ENCODE data around the gene MSL1. TPM values are rescaled to one million over a fixed set of nuclear protein-coding genes. Genes with fewer than 3 reads are reported as not detected.

The MSL1 gene
- polyA plus RNA-seq, 1 donor = 130 TPM

GRCh38 chr17:40105861-40106759 is 15.7 kb upstream of the MSL1 start:
- no peaks in the 10 kb centered on the region for H3K27me3 ChIP-seq (ENCODE audit: control insufficient read depth, insufficient read depth, low read length)
- WGBS (ENCODE audit: insufficient coverage, low lambda C conversion rate) = no CpG with 5 or more reads among the region's 5 CpGs

GRCh38 chr17:40106760-40107521 is 14.8 kb upstream of the MSL1 start:
- peak overlapping the region; percentile 81 for H3K27ac ChIP-seq (ENCODE audit: low read length)
- H3K4me3 ChIP-seq (ENCODE audit: low read length) = no peak overlapping the region
- no peaks in the 10 kb centered on the region for H3K9me3 ChIP-seq (ENCODE audit: control insufficient read depth, low read depth, low read length)
- H3K27me3 ChIP-seq (ENCODE audit: control insufficient read depth, insufficient read depth, low read length) = no peaks in the 10 kb centered on the region
- peak in 1 of 2 donors; percentile 40 for DNase-seq
- 84% methylated on average over 4 of the region's 20 CpGs for WGBS (ENCODE audit: insufficient coverage, low lambda C conversion rate)
- H3K36me3 ChIP-seq (ENCODE audit: control insufficient read depth, insufficient read depth, low read length) = no peaks in the 10 kb centered on the region
- peaks cover 81% of the 10 kb centered on the region for H3K4me1 ChIP-seq (ENCODE audit: control insufficient read depth, insufficient read depth, low read length)

More at GRCh38 chr17:40105861-40106759, 15.7 kb upstream of the MSL1 start:
- Histone ChIP-seq H3K4me1 (ENCODE audit: control insufficient read depth, insufficient read depth, low read length) (peaks cover 81% of the 10 kb centered on the region), H3K36me3 (ENCODE audit: control insufficient read depth, insufficient read depth, low read length) (no peaks in the 10 kb centered on the region), H3K4me3 (ENCODE audit: low read length) (no peak overlapping the region), H3K9me3 (ENCODE audit: control insufficient read depth, low read depth, low read length) (no peaks in the 10 kb centered on the region), H3K27ac (ENCODE audit: low read length) (peak overlapping the region; percentile 81)
- no peak for DNase-seq

DNA sequence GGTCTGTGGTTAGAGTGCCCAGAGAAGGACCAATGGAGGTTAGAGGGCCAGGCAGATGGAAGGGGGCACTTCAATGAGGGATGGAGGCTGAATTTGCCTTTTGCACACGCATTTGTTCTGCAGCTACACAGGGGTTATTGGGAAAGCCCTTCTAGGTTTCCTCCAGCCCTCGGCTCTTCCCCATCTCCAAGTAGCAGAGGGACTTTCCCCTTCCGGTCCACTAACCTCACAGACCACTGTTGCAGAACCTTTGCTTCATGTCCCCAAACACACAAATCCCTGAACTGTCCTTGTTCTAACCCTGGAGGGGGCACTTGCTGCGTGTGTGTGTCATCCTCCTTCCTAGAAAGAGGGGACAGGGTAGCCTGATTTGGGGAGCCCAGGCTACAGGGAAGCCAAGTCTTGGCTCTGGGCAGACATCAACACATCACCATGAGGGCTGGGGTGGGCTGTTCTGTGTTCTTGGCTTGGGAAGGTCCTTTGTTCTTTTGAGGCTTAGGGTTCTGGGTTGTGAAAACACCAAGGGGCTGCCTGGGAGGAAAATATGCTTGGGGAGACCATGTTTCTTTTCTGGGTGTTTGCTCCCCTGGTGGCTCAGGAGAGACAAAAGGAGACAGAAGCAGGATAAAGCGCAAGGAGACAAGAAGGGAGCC is 14.1 kb upstream of the MSL1 start:
- DNase-seq = peak in 1 of 2 donors; percentile 33
- Histone ChIP-seq H3K36me3 (ENCODE audit: control insufficient read depth, insufficient read depth, low read length) (no peaks in the 10 kb centered on the region), H3K27ac (ENCODE audit: low read length) (peak overlapping the region; percentile 81), H3K9me3 (ENCODE audit: control insufficient read depth, low read depth, low read length) (no peaks in the 10 kb centered on the region), H3K4me3 (ENCODE audit: low read length) (no peak overlapping the region), H3K27me3 (ENCODE audit: control insufficient read depth, insufficient read depth, low read length) (no peaks in the 10 kb centered on the region), H3K4me1 (ENCODE audit: control insufficient read depth, insufficient read depth, low read length) (peaks cover 86% of the 10 kb centered on the region)
- WGBS (ENCODE audit: insufficient coverage, low lambda C conversion rate) = no CpG with 5 or more reads among the region's 5 CpGs

- Histone ChIP-seq H3K4me1 (ENCODE audit: control insufficient read depth, insufficient read depth, low read length) (peaks cover 84% of the 10 kb centered on the region), H3K9me3 (ENCODE audit: control insufficient read depth, low read depth, low read length) (no peaks in the 10 kb centered on the region), H3K27ac (ENCODE audit: low read length) (peak overlapping the region; percentile 81), H3K27me3 (ENCODE audit: control insufficient read depth, insufficient read depth, low read length) (no peaks in the 10 kb centered on the region), H3K36me3 (ENCODE audit: control insufficient read depth, insufficient read depth, low read length) (no peaks in the 10 kb centered on the region), H3K4me3 (ENCODE audit: low read length) (no peak overlapping the region)
- WGBS (ENCODE audit: insufficient coverage, low lambda C conversion rate) = no CpG with 5 or more reads among the region's 9 CpGs
- DNase-seq = peak in 1 of 2 donors; percentile 46
These were observed 12.6 kb upstream of the MSL1 start for GRCh38 chr17:40108970-40109824.

DNA sequence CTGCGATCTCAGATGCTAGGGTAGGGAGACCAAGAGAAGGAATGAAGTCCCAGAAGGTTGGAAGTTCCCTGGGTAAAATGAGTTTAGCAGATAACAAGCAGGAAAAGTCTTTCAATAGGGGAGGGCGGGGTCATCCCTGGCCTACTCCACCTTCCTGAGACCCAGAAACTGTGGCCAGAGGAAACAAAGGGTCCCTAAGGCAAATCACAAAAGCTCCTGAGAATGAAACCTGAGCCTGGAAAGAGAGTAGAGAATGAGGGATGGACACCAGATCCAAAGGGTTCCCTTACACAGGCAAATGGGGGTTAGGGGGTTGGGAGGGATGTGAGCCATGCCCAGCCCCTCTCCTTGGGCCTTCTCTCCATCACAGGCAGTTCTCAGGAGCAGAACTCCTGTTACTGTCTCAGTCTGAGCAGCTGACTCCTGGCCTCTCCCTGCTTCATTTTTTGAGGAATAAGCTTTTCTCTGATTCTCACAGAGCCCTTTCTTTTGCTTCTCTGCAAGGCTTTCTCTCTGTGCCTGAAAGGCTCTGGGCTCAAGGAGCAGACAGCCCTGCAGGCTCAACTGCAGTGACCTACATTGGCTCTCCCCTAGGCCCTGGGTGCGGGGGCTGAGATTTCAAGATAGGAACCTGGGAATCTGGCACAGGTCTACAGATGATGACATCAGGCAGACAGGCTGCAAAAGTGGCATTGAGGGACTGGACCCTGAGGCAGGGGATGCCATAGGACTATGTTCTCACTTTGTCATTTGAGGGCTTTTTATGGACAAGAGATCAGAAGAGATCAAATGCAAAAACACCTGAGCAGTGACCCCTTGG is 11.5 kb upstream of the MSL1 start:
- DNase-seq = peak in 1 of 2 donors; percentile 27
- WGBS (ENCODE audit: insufficient coverage, low lambda C conversion rate) = no CpG with 5 or more reads among the region's 3 CpGs
- H3K4me3 ChIP-seq (ENCODE audit: low read length) = no peak overlapping the region
- no peaks in the 10 kb centered on the region for H3K36me3 ChIP-seq (ENCODE audit: control insufficient read depth, insufficient read depth, low read length)
- no peaks in the 10 kb centered on the region for H3K27me3 ChIP-seq (ENCODE audit: control insufficient read depth, insufficient read depth, low read length)
- H3K4me1 ChIP-seq (ENCODE audit: control insufficient read depth, insufficient read depth, low read length) = peaks cover 85% of the 10 kb centered on the region
- peak overlapping the region; percentile 95 for H3K27ac ChIP-seq (ENCODE audit: low read length)
- H3K9me3 ChIP-seq (ENCODE audit: control insufficient read depth, low read depth, low read length) = no peaks in the 10 kb centered on the region

DNA sequence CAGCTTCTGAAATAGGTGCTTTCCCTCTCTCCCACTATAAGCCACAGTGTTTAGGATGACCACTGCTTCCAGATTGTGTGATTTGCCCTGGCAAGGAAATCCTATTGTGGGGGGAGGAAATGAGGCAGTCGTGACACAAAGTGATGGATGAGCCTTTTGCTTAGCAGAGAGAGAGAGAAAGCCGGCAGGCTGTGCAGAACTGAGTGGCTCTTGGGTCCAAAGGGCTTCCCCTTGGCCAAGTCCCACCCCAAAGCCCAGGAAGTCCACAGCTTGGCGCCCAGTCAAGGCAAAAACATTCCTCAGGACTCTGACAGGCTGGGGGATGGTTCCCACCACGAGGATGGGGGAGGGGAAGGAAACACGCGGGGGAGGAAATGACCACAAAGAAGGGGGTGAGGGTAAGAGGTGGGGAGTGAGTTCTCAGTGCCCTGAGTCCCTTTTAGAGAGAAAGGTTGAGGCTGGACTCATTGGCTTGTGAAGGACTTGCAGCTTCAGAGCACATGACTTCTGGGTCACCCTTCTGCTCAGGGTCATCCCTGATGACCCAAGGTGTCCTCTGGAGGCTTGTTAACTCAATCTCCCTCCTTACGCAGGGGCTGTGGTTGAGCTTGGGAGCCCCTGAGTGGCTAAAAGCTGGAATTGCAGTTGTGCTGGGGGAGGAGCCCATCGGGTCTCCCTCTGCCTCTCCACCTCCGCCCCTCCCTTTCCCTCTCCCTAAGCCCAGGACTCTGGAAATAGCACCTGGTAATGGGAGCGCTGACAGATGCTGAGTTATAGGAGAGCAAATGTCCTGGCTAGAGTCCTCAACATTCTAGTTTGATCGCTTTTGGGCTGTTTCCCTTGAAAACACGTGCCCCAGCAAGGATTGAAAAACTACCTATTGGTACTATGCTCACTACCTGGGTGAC is 10.3 kb upstream of the MSL1 start:
- Histone ChIP-seq H3K4me1 (ENCODE audit: control insufficient read depth, insufficient read depth, low read length) (peaks cover 86% of the 10 kb centered on the region), H3K27me3 (ENCODE audit: control insufficient read depth, insufficient read depth, low read length) (no peaks in the 10 kb centered on the region), H3K4me3 (ENCODE audit: low read length) (no peak overlapping the region), H3K27ac (ENCODE audit: low read length) (peak overlapping the region; percentile 95), H3K9me3 (ENCODE audit: control insufficient read depth, low read depth, low read length) (no peaks in the 10 kb centered on the region), H3K36me3 (ENCODE audit: control insufficient read depth, insufficient read depth, low read length) (no peaks in the 10 kb centered on the region)
- 0% methylated on average over 1 of the region's 12 CpGs for WGBS (ENCODE audit: insufficient coverage, low lambda C conversion rate)
- DNase-seq = peak; percentile 94 to 96

DNA sequence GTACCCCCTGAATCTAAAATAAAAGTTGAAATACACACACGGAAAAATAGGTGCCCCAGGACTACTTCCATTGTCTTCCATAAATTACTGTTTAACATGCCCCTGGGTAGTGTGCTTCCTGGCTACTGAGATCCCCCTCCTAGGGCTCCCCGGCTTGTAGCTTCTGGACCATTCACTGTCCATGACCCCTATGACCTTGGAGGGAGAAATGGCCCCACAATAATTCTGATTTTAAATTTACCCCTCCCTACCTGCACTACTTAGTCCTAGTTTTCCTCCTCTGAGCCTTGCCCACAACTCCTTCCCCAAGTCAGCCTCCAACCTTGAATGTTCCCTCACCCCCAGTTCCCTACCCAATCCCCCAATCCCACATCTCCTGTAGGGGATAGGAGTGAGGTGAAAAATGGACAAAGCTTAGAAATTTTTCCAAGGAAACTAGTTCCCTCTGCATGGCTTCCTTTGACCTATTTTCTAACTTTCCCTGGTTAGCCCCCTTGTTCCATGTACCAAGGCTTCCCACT is 9.5 kb upstream of the MSL1 start:
- Histone ChIP-seq H3K27me3 (ENCODE audit: control insufficient read depth, insufficient read depth, low read length) (no peaks in the 10 kb centered on the region), H3K27ac (ENCODE audit: low read length) (peak overlapping the region; percentile 95), H3K9me3 (ENCODE audit: control insufficient read depth, low read depth, low read length) (no peaks in the 10 kb centered on the region), H3K4me1 (ENCODE audit: control insufficient read depth, insufficient read depth, low read length) (peaks cover 80% of the 10 kb centered on the region), H3K4me3 (ENCODE audit: low read length) (no peak overlapping the region), H3K36me3 (ENCODE audit: control insufficient read depth, insufficient read depth, low read length) (no peaks in the 10 kb centered on the region)
- DNase-seq = no peak
- WGBS (ENCODE audit: insufficient coverage, low lambda C conversion rate) = no CpG with 5 or more reads among the region's 2 CpGs

GRCh38 chr17:40112718-40113109 is 9.1 kb upstream of the MSL1 start:
- no peaks in the 10 kb centered on the region for H3K36me3 ChIP-seq (ENCODE audit: control insufficient read depth, insufficient read depth, low read length)
- no peaks in the 10 kb centered on the region for H3K9me3 ChIP-seq (ENCODE audit: control insufficient read depth, low read depth, low read length)
- peaks cover 75% of the 10 kb centered on the region for H3K4me1 ChIP-seq (ENCODE audit: control insufficient read depth, insufficient read depth, low read length)
- H3K27ac ChIP-seq (ENCODE audit: low read length) = peak overlapping the region; percentile 95
- no peak overlapping the region for H3K4me3 ChIP-seq (ENCODE audit: low read length)
- no CpG with 5 or more reads among the region's 4 CpGs for WGBS (ENCODE audit: insufficient coverage, low lambda C conversion rate)
- no peaks in the 10 kb centered on the region for H3K27me3 ChIP-seq (ENCODE audit: control insufficient read depth, insufficient read depth, low read length)
- DNase-seq = peak in 1 of 2 donors; percentile 39

All from large intestine (tissue), 3 donors.